Progenitor cell of endocrine pancreas (in vitro differentiated cells): Measurements from ENCODE around the gene TNF. TPM values are rescaled to one million over a fixed set of nuclear protein-coding genes. Genes with fewer than 3 reads are reported as not detected.

ENCODE experiments used
- DNase-seq: peaks from one replicate; pipeline ENCODE4 v3.0.0; 2021; ENCODE audit warnings: low spot score; ENCODE audit not compliant: unreplicated experiment
- H3K27ac Mint-ChIP-seq: 2 replicates; pipeline ENCODE4 v1.8.0; 2021; ENCODE audit warnings: mild to moderate bottlenecking, moderate library complexity, mixed read lengths
- H3K27me3 Mint-ChIP-seq: 2 replicates; pipeline ENCODE4 v1.8.0; 2021; ENCODE audit warnings: mixed read lengths
- H3K36me3 Mint-ChIP-seq: 2 replicates; pipeline ENCODE4 v1.8.0; 2022; ENCODE audit warnings: mixed read lengths; ENCODE audit not compliant: insufficient read depth
- H3K4me1 Mint-ChIP-seq: 2 replicates; pipeline ENCODE4 v1.8.0; 2021; ENCODE audit warnings: low read depth, mixed read lengths
- H3K4me3 Mint-ChIP-seq: 2 replicates; pipeline ENCODE4 v1.8.0; 2021; ENCODE audit warnings: low read depth, mild to moderate bottlenecking, moderate library complexity, mixed read lengths
- H3K9me3 Mint-ChIP-seq: 2 replicates; pipeline ENCODE4 v1.8.0; 2021; ENCODE audit warnings: low read depth, mixed read lengths
- CTCF ChIP-seq: fragments of 200-600 bp; sonication (generic); IDR thresholded peaks from one replicate; pipeline ENCODE4 v1.5.0; 2021; ENCODE audit warnings: antibody characterized with exemption, mild to moderate bottlenecking; ENCODE audit not compliant: unreplicated experiment
- total RNA-seq: library from RNA; stranded (reverse); gene quantifications from 2 replicates; pipeline ENCODE4 v1.2.1, GENCODE V29; 2021

The TNF gene
- total RNA-seq, 1 donor from 2014 or later, result not detected

GRCh38 chr6:31592396-31592771, 17.0 kb downstream of the TNF start:
- peaks cover 8% of the 10 kb centered on the region for H3K27me3 Mint-ChIP-seq
- no peak overlapping the region for H3K4me3 Mint-ChIP-seq
- TF ChIP-seq CTCF, result no peak
- no peak for DNase-seq
- H3K27ac Mint-ChIP-seq, result no peak overlapping the region
- no peaks in the 10 kb centered on the region for H3K9me3 Mint-ChIP-seq
- H3K4me1 Mint-ChIP-seq, result no peaks in the 10 kb centered on the region
- H3K36me3 Mint-ChIP-seq, result no peaks in the 10 kb centered on the region

- H3K4me3 Mint-ChIP-seq, result no peak overlapping the region
- peak; percentile 49 for TF ChIP-seq CTCF
- DNase-seq, result no peak
- H3K36me3 Mint-ChIP-seq, result no peaks in the 10 kb centered on the region
- no peaks in the 10 kb centered on the region for H3K9me3 Mint-ChIP-seq
- no peak overlapping the region for H3K27ac Mint-ChIP-seq
- H3K4me1 Mint-ChIP-seq, result peaks cover 3% of the 10 kb centered on the region
- no peaks in the 10 kb centered on the region for H3K27me3 Mint-ChIP-seq
These were observed 21.6 kb downstream of the TNF start for GRCh38 chr6:31597006-31597405.

GRCh38 chr6:31607317-31607716, 32.0 kb downstream of the TNF start:
- Mint-ChIP-seq H3K4me1 (no peaks in the 10 kb centered on the region), H3K27ac (no peak overlapping the region), H3K9me3 (no peaks in the 10 kb centered on the region), H3K4me3 (no peak overlapping the region), H3K27me3 (no peaks in the 10 kb centered on the region), H3K36me3 (no peaks in the 10 kb centered on the region)
- no peak for DNase-seq
- TF ChIP-seq CTCF, result no peak

- Mint-ChIP-seq H3K27ac (no peak overlapping the region), H3K4me3 (no peak overlapping the region), H3K27me3 (no peaks in the 10 kb centered on the region), H3K4me1 (peaks cover 8% of the 10 kb centered on the region), H3K9me3 (no peaks in the 10 kb centered on the region), H3K36me3 (no peaks in the 10 kb centered on the region)
- no peak for DNase-seq
- TF ChIP-seq CTCF, result no peak
These were observed 34.4 kb downstream of the TNF start for GRCh38 chr6:31609519-31610406.

- DNase-seq, result no peak
- peaks cover 11% of the 10 kb centered on the region for H3K4me1 Mint-ChIP-seq
- H3K27ac Mint-ChIP-seq, result no peak overlapping the region
- no peaks in the 10 kb centered on the region for H3K36me3 Mint-ChIP-seq
- no peak for TF ChIP-seq CTCF
- H3K4me3 Mint-ChIP-seq, result no peak overlapping the region
- H3K27me3 Mint-ChIP-seq, result no peaks in the 10 kb centered on the region
- no peaks in the 10 kb centered on the region for H3K9me3 Mint-ChIP-seq
These were observed 35.6 kb downstream of the TNF start for GRCh38 chr6:31610968-31611367.
